Uterus (tissue), 4 donors: ENCODE results near the gene WSCD2. TPM values are rescaled to one million over a fixed set of nuclear protein-coding genes. Genes with fewer than 3 reads are reported as not detected.

Experiments
- DNase-seq, 2 donors: peaks; one replicate each; pipeline ENCODE4 v3.0.0-alpha.2; 2019 to 2020
- H3K27ac ChIP-seq, 2 donors: fragments of 200-600 bp; sonication (generic); 1 replicate in 1 of 2; 2 replicates in 1 of 2; pipeline ENCODE4 v1.5.1; 2016 to 2018
- H3K27me3 ChIP-seq, 2 donors: fragments of 200-600 bp; sonication (generic); one replicate each; pipeline ENCODE4 v1.5.1; 2018 to 2019; ENCODE audit warnings: control low read depth in 1 of 2
- H3K36me3 ChIP-seq, 2 donors: fragments of 200-600 bp; sonication (generic); one replicate each; pipeline ENCODE4 v1.5.1; 2019; ENCODE audit warnings: control low read depth in 1 of 2
- H3K4me1 ChIP-seq, 2 donors: fragments of 200-600 bp; sonication (generic); one replicate each; pipeline ENCODE4 v1.5.1; 2018 to 2019; ENCODE audit warnings: control low read depth in 1 of 2
- H3K4me3 ChIP-seq, 2 donors: fragments of 200-600 bp; sonication (generic); 1 replicate in 1 of 2; 2 replicates in 1 of 2; pipeline ENCODE4 v1.5.1; 2018 to 2019; ENCODE audit warnings: mild to moderate bottlenecking in 1 of 2
- H3K9me3 ChIP-seq, 2 donors: fragments of 200-600 bp; sonication (generic); one replicate each; pipeline ENCODE4 v1.5.1; 2019; ENCODE audit warnings: control low read depth in 1 of 2
- POLR2A ChIP-seq, 2 donors: fragments of 450-650 bp; IDR thresholded peaks; one replicate each; pipeline ENCODE4 v1.6.1; 2016; ENCODE audit warnings: antibody characterized with exemption in 2 of 2, mild to moderate bottlenecking in 1 of 2, moderate library complexity in 1 of 2
- intact Hi-C: fragments of 100-400 bp; cut with DNase I; formaldehyde crosslinking; loops from one replicate; pipeline ENCODE4 v1.15.1; 2023; ENCODE audit warnings: low total_unique reads
- total RNA-seq, 4 donors: library from RNA; depleted of rRNA in 3 of 4; stranded (reverse); fragments of >200 nt in 3 of 4; gene quantifications; one replicate each; pipeline versions ENCODE4 v1.1.0 to v1.2.4, GENCODE V29; 2014 to 2023
- TF ChIP-seq, protein P1 (sequence below), 4 experiments: fragments of 200-600 bp in 2 of 4; fragments of 450-650 bp in 2 of 4; sonication (generic) in 2 of 4; IDR thresholded peaks; one replicate each; pipeline ENCODE4 v1.5.1; 2016 to 2019; ENCODE audit warnings: antibody characterized with exemption in 4 of 4, mild to moderate bottlenecking in 2 of 4, moderate library complexity in 1 of 4
- donor health status: DM: yes; HTN: yes; CAD: no.

WSCD2 gene
- total RNA-seq, 4 donors from 2014 or later, result 3.3 to 65.3 (median 17.2) TPM

DNA sequence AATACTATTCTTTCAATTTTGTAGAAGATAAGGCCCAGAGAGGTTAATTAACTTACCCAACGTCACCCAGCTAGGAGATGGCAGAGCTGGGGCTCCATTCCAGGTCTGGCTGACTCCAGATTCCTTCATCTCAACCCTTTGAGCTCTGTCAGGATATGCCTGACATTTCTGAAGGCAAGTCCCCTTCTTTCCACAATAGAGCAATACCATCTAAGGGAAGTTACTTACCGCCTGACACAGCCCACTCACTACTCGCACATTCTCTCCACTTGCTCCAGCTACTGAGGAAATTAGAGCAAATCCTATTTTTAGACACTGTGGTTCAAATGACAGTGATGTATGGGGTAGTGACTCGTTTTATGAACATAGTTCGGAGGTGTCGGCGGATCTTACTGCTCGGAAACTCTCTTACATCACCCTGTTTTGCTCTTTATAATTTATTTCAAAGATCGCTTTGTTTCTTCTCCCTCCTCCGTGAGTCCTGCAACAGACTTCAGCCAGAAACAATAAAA, 2.0 kb upstream of the WSCD2 start:
- Histone ChIP-seq H3K9me3 (no peaks in the 10 kb centered on the region), H3K27ac (peak overlapping the region; percentile 58 to 75), H3K27me3 (no peaks in the 10 kb centered on the region), H3K36me3 (no peaks in the 10 kb centered on the region), H3K4me1 (no peaks in the 10 kb centered on the region), H3K4me3 (no peak overlapping the region)
- intact Hi-C loops, result no loop called here
- peak; percentile 43 to 78 for DNase-seq
- no peak for TF ChIP-seq POLR2A (IDR thresholded peaks at IDR 0.05)
- TF ChIP-seq, protein P1, sequence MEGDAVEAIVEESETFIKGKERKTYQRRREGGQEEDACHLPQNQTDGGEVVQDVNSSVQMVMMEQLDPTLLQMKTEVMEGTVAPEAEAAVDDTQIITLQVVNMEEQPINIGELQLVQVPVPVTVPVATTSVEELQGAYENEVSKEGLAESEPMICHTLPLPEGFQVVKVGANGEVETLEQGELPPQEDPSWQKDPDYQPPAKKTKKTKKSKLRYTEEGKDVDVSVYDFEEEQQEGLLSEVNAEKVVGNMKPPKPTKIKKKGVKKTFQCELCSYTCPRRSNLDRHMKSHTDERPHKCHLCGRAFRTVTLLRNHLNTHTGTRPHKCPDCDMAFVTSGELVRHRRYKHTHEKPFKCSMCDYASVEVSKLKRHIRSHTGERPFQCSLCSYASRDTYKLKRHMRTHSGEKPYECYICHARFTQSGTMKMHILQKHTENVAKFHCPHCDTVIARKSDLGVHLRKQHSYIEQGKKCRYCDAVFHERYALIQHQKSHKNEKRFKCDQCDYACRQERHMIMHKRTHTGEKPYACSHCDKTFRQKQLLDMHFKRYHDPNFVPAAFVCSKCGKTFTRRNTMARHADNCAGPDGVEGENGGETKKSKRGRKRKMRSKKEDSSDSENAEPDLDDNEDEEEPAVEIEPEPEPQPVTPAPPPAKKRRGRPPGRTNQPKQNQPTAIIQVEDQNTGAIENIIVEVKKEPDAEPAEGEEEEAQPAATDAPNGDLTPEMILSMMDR (IDR thresholded peaks at IDR 0.05), result no peak

DNA sequence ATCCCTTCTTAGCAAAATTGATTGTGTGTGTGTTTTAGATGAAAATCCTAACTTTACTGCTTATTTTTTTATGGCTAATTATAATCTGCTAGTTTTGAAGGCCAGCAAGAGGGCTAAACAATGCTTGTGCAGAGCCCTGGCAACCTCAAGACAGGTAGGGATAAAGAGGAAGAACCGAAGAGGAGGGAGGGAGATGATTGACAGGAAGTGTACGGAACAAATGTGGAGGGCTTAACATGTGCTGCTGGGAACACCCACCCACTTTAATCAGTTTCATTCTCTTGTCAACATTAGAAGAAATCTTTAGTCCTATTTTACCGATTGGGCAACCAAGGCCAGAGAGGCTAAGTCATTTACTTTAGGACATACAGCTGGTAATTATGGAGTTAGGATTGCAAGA, 1.4 kb upstream of the WSCD2 start:
- H3K4me3 ChIP-seq, result no peak overlapping the region
- H3K27ac ChIP-seq, result peak overlapping the region; percentile 79 to 92
- no peaks in the 10 kb centered on the region for H3K27me3 ChIP-seq
- no peaks in the 10 kb centered on the region for H3K36me3 ChIP-seq
- H3K4me1 ChIP-seq, result no peaks in the 10 kb centered on the region
- no peak for TF ChIP-seq POLR2A (IDR thresholded peaks at IDR 0.05)
- TF ChIP-seq, protein P1 (IDR thresholded peaks at IDR 0.05), result no peak
- H3K9me3 ChIP-seq, result no peaks in the 10 kb centered on the region
- intact Hi-C loops, result no loop called here
- no peak for DNase-seq

DNA sequence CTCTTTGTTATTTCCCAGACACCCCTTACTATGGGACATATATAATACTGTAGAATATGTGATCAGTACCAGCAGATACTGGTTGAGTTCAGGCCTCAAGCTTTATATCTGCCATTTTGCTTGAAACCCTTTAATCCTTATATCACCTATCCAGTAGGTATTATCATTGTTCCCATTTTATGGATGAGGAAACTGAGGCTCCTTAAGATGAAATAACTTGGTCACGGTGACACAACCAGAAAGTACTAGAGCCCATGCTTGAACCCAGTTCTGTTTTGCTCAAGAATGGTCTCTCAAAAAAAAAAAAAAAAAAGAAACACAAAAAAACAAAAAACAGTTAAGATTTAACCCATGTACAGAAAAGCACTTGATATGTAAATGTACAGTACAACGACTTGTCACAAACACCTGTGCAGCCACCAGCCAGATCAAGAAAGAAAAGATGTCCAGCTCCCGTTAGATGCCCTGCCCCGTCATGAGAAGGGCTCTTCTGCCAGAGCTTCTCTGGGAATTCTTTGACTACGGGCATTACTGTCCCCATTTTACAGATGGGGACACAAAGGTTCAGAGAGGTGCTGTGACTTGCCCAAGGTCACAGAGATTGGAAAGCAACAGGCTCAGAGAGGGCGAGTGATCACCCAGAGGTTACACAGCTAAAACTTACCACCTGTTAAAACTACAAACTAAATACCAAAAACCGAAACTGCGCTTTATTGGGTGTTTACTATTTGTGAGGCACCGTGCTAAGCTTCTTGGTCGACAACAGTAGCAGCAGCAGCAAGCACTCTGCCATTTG, 669 bp upstream of the WSCD2 start:
- TF ChIP-seq POLR2A (IDR thresholded peaks at IDR 0.05), result no peak
- TF ChIP-seq, protein P1 (IDR thresholded peaks at IDR 0.05), result no peak

DNA sequence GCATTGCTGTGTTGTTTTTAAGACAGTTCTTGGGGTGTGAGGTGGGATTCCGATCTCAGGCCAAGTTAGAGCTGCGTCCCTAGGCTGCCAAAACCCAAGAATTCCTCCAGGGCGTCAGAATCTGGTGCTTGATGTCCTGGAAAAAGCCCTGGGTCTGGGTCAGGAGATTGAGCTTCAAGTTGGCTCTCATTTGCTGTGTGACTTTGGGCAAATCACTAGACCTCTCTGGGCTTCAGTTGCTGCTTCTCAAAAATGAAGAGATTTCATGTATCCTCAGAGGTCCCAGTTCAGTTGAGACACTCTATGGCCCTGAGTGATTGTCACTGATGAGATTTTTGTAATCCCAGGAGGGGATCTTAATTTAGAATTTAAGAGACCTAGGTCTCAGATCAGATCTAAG, 1.9 kb downstream of the WSCD2 start:
- H3K27me3 ChIP-seq, result no peaks in the 10 kb centered on the region
- intact Hi-C loops, result no loop called here
- H3K9me3 ChIP-seq, result no peaks in the 10 kb centered on the region
- H3K4me1 ChIP-seq, result no peaks in the 10 kb centered on the region
- TF ChIP-seq, protein P1 (IDR thresholded peaks at IDR 0.05), result no peak
- no peak for TF ChIP-seq POLR2A (IDR thresholded peaks at IDR 0.05)
- DNase-seq, result no peak
- H3K27ac ChIP-seq, result peak overlapping the region in 1 of 2 donors; percentile 92
- H3K36me3 ChIP-seq, result no peaks in the 10 kb centered on the region
- no peak overlapping the region for H3K4me3 ChIP-seq

More for the DNA sequence above, 669 bp upstream of the WSCD2 start:
- no peak for DNase-seq
- Histone ChIP-seq H3K4me3 (peak overlapping the region; percentile 42 to 66), H3K27ac (peak overlapping the region; percentile 84 to 92), H3K27me3 (no peaks in the 10 kb centered on the region), H3K36me3 (no peaks in the 10 kb centered on the region), H3K9me3 (no peaks in the 10 kb centered on the region), H3K4me1 (no peaks in the 10 kb centered on the region)
- intact Hi-C loops, result no loop called here

DNA sequence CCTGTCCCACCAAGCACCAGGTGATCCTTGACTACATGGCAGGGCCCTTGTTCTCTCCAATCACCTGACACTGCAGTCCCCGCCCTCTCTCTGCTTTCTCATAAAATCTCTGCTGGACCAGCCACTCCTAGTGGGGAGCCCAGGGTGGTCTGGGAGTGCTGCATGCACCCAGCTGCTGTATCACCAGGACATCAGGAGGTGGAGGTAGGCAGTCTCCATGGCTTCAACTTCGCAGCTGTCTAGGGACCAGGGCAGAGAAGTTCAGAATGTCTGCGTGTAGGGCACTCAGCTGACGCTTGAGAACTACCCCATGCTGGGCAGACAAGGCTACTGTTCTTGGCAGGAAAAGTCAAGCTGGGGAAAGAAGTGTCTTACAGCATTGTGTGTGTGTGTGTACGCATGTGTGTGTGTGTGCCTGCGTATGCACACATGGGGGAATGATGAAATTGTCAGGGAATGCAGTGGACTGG, 2.6 kb downstream of the WSCD2 start:
- intact Hi-C loops, result no loop called here
- Histone ChIP-seq H3K4me1 (no peaks in the 10 kb centered on the region), H3K9me3 (no peaks in the 10 kb centered on the region), H3K27ac (no peak overlapping the region), H3K27me3 (no peaks in the 10 kb centered on the region), H3K4me3 (no peak overlapping the region), H3K36me3 (no peaks in the 10 kb centered on the region)
- TF ChIP-seq, protein P1 (IDR thresholded peaks at IDR 0.05), result no peak
- TF ChIP-seq POLR2A (IDR thresholded peaks at IDR 0.05), result no peak
- no peak for DNase-seq
